NCI-H2107 treated with DMSO at 0.1 percent for 48 hours (cell line): ENCODE measurements around the gene AURKB.
"Not testable (repeated sequence)": the region's sequence is repeated elsewhere in the genome, so short reads cannot be mapped to it uniquely, and the experiment has no call there.

Experiments used
- DNase-seq: peaks from one replicate; lab custom pipeline; 2025; ENCODE audit not compliant: unreplicated experiment; lab: John Stamatoyannopoulos, UW

Gene AURKB

GRCh38 chr17:8225813-8226535 lies 15.6 kb upstream of the AURKB start:
- DNase-seq = no peak

GRCh38 chr17:8224891-8225812 lies 14.8 kb upstream of the AURKB start:
- DNase-seq = no peak

- peak; percentile 16 for DNase-seq
Measured at GRCh38 chr17:8223356-8224126, 13.2 kb upstream of the AURKB start.

DNA sequence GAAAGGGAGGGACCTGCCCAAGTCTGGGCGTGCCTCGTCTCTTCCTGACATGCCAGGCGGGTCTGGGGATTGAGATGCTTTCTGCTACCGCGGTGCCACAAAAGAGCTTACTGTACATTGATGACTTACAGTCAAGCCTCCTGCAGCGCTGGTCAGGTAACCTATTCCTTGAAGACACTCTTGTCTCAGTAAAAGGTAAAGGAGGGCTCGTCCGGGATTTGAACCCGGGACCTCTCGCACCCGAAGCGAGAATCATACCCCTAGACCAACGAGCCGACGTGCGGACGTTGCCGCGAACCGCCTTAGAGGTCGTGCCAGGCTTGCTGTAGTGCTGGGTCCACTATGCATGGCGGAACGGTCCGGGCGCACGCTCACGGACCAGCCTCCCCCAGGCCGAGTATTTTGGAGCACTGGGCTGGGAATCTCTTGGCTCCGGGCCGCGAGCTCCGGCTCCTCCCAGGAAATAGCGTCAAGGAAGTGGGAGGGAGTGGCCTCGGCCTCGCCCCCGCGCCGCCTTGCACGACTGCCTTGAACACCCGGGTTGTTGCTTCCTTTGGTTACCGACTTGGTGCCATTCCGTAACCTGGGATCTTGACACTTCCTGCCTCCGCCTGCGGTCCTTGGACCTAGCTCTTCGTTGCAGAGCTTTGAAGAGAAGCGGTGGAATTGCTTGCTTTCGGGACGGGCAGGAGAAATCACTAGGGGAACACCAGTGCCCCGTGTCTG lies 12.4 kb upstream of the AURKB start:
- DNase-seq = peak; percentile 57

- DNase-seq = no peak
Measured at GRCh38 chr17:8222380-8222629, 11.9 kb upstream of the AURKB start.

DNA sequence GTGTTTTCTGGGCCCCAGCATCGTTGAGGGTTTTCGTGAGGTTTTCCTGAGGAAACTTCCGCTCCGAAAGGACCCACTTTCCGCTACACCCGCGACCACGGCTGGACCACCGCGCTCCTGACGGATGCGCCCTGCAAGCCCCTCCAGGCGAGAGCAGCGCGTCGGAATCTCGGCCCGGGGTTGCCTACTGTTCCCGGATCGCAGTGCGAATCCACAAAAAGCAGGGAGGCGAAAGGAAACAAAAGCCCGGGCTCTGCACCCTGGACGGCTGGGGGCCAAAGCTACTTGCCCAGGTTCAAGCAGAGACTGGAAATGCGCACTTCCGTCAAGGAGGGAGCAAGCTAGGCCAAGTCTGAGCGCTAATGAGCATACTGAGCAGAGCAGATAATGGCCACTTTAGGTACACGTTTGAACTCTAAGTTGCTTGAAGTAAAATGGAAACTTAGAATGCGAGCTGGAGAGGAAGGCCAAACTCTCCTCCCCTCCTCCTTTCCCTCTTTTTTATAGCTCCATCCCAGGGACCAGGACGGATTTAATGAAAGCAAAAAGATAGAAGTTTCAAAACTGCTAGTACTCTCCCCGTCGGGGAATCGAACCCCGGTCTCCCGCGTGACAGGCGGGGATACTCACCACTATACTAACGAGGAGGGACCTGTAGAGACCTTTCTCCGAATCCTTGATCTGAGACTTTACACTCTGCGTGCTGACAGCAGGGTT lies 11.4 kb upstream of the AURKB start:
- DNase-seq = peak; percentile 78

DNA sequence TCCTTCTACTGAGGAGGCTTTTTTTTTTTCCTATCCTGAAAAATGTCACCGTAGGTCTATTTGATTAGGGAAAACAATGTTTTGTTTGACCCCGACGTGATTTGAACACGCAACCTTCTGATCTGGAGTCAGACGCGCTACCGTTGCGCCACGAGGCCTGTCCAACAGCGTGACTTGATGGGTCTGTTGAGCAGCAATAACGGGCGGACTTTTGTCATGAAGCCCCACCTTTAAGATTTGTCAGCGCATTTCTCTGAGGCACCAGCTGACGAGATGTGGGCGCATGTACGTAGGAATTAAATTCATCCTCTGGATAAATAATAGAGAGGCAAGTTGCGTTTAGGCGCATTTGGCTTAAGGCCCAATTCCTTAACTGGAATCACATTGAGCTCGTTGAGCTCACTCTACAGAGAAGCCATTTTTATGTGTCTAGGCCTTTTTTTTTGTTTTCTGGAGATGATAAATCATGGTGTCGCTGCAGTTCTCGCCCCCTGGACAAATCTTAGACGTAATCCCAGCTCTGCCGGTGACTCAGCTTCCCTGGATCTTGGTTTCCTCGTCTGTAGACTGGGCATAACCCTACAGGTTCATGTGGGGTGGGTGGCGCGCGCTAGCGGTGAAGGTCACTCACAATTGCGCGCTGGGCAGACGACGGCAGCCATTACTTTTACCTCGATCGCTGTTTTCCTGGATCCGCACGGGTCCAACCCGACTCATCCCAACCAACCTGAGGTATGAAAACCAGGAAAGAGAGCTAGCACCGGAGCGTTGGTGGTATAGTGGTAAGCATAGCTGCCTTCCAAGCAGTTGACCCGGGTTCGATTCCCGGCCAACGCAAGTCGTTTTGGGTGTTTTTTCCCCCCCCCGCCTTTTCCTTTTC lies 10.6 kb upstream of the AURKB start:
- peak; percentile 62 for DNase-seq

DNA sequence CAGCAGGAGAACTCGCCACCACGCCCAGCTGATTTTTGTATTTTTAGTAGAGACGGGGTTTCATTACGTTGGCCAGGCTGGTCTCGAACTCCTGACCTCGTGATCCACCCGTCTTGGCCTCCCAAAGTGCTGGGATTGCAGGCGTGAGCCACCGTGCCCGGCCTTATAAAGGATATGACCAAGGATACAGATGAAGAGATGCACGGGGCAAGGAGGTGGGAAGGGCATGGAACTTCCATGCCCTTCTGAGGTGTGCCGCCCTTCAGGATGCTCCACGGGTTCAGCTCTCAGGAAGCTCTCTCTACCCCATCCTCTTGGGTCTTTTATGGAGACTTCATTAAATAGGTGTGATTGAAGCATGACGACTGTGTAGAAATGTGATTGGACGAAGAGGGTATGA lies 3.6 kb upstream of the AURKB start:
- not testable (repeated sequence) for DNase-seq

- DNase-seq = no peak
Measured at GRCh38 chr17:8212312-8213180, 2.2 kb upstream of the AURKB start.

- DNase-seq = no peak
Measured at GRCh38 chr17:8210761-8211458, 535 bp upstream of the AURKB start.

GRCh38 chr17:8206536-8206935 lies 3.8 kb downstream of the AURKB start:
- DNase-seq = no peak

GRCh38 chr17:8204761-8205555 lies 5.4 kb downstream of the AURKB start:
- no peak for DNase-seq

DNA sequence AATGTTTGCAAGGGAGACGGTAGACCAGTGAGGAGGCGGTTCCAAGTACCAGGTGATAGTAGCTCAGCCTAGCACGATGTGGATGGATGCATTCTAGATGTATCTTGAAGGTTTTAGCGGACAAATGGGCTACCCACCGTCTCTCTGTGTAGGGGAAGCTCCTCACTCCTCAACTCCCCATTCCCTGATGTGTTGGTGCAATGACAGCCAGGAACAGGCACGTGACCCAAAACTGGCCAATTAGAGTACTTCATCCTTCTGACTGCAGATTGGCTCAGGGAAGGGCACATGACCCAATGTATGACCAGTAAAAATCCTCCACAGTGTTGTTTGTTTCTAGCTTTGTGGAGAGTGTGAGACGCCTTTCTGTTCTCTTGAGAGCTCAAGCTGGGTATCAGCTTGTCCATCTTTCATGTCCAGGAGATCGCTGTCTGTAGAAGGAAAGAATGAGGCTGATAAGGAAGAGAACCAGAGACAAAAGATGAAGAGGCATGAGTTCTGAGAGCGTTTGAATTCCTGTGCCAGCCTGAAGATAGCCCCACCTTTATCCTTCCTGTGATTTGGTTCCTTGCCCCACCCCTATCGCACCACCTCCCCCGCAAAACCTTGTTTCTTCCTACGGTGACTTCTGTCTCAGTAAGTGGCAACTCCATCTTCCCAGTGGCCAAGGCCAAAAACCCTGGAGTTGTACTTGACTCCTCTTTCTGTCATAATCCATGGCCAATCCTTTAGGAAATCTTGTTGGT lies 18.1 kb downstream of the AURKB start:
- DNase-seq = peak; percentile 89

GRCh38 chr17:8190506-8190905 lies 19.9 kb downstream of the AURKB start:
- no peak for DNase-seq

GRCh38 chr17:8189711-8190477 lies 20.5 kb downstream of the AURKB start, which contains the start of gene BORCS6:
BORCS6 (minus strand) TSS chr17:8190180; CDS start chr17:8190140, 40 bp downstream.
- DNase-seq = peak; percentile 88
